ENCODE data around the gene EMX2.

EMX2 gene

GRCh38 chr10:117532451-117533107 is 10.0 kb upstream of the EMX2 start:
- Histone ChIP-seq H3K4me3 (replicated peaks; ENCODE audit: low read depth, low read length) (no peak overlapping the region), H3K27me3 (replicated peaks; ENCODE audit: control insufficient read depth, insufficient read depth, low read length) (peaks cover 8% of the 10 kb centered on the region), H3K36me3 (ENCODE audit: control insufficient read depth, insufficient read depth, low read length) (no peaks in the 10 kb centered on the region)
- no peak for DNase-seq (ENCODE audit: extremely low read depth, insufficient read length)
- TF ChIP-seq CTCF (IDR thresholded peaks at IDR 0.05; ENCODE audit: insufficient read depth, low read length, poor library complexity, severe bottlenecking) = no peak

- DNase-seq (ENCODE audit: extremely low read depth, insufficient read length) = no peak
- no peak overlapping the region for H3K4me3 ChIP-seq (replicated peaks; ENCODE audit: low read depth, low read length)
- TF ChIP-seq CTCF (IDR thresholded peaks at IDR 0.05; ENCODE audit: insufficient read depth, low read length, poor library complexity, severe bottlenecking) = no peak
- peaks cover 8% of the 10 kb centered on the region for H3K27me3 ChIP-seq (replicated peaks; ENCODE audit: control insufficient read depth, insufficient read depth, low read length)
- no peaks in the 10 kb centered on the region for H3K36me3 ChIP-seq (ENCODE audit: control insufficient read depth, insufficient read depth, low read length)
Measured at GRCh38 chr10:117533507-117534281, 8.9 kb upstream of the EMX2 start.

- Histone ChIP-seq H3K36me3 (ENCODE audit: control insufficient read depth, insufficient read depth, low read length) (no peaks in the 10 kb centered on the region), H3K4me3 (replicated peaks; ENCODE audit: low read depth, low read length) (no peak overlapping the region), H3K27me3 (replicated peaks; ENCODE audit: control insufficient read depth, insufficient read depth, low read length) (peaks cover 8% of the 10 kb centered on the region)
- DNase-seq (ENCODE audit: extremely low read depth, insufficient read length) = no peak
- no peak for TF ChIP-seq CTCF (IDR thresholded peaks at IDR 0.05; ENCODE audit: insufficient read depth, low read length, poor library complexity, severe bottlenecking)
Measured at GRCh38 chr10:117534321-117535297, 7.9 kb upstream of the EMX2 start.

- no peak for TF ChIP-seq CTCF (IDR thresholded peaks at IDR 0.05; ENCODE audit: insufficient read depth, low read length, poor library complexity, severe bottlenecking)
- Histone ChIP-seq H3K27me3 (replicated peaks; ENCODE audit: control insufficient read depth, insufficient read depth, low read length) (peaks cover 8% of the 10 kb centered on the region), H3K4me3 (replicated peaks; ENCODE audit: low read depth, low read length) (no peak overlapping the region), H3K36me3 (ENCODE audit: control insufficient read depth, insufficient read depth, low read length) (no peaks in the 10 kb centered on the region)
- no peak for DNase-seq (ENCODE audit: extremely low read depth, insufficient read length)
Measured at GRCh38 chr10:117535298-117536071, 7.1 kb upstream of the EMX2 start.

Measured in GM06990 (cell line).